OCI-LY7 (cell line): Measurements from ENCODE around the gene EPB42.

Experiments used
- EZH2phosphoT487 ChIP-seq: fragments of 200-600 bp; sonication (generic); IDR thresholded peaks from 2 replicates; pipeline ENCODE4 v1.6.1; 2018; ENCODE audit warnings: low read depth, borderline replicate concordance, mild to moderate bottlenecking, mixed run types, antibody characterized with exemption, low read length, moderate library complexity, mixed read lengths
- TF ChIP-seq, protein P1 (sequence below): fragments of 200-600 bp; sonication (generic); conservative IDR thresholded peaks from 2 replicates; pipeline ENCODE4 v1.5.1; 2014; ENCODE audit warnings: mild to moderate bottlenecking, antibody characterized with exemption, low read length, moderate library complexity, mixed read lengths

DNA sequence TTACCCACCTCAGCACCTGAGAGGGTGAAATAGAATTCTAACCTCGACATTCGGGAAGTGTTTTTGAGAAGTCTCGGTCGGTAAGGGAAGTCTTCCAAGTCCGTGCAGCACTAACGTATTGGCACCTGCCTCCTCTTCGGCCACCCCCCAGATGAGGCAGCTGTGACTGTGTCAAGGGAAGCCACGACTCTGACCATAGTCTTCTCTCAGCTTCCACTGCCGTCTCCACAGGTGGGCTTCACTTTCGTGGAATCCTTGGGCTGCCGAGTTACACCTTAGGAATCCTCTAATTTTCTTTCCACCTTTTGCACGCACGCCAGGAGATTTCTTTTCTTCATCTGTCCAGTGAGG, 34.8 kb downstream of the EPB42 start:
- TF ChIP-seq, protein P1, sequence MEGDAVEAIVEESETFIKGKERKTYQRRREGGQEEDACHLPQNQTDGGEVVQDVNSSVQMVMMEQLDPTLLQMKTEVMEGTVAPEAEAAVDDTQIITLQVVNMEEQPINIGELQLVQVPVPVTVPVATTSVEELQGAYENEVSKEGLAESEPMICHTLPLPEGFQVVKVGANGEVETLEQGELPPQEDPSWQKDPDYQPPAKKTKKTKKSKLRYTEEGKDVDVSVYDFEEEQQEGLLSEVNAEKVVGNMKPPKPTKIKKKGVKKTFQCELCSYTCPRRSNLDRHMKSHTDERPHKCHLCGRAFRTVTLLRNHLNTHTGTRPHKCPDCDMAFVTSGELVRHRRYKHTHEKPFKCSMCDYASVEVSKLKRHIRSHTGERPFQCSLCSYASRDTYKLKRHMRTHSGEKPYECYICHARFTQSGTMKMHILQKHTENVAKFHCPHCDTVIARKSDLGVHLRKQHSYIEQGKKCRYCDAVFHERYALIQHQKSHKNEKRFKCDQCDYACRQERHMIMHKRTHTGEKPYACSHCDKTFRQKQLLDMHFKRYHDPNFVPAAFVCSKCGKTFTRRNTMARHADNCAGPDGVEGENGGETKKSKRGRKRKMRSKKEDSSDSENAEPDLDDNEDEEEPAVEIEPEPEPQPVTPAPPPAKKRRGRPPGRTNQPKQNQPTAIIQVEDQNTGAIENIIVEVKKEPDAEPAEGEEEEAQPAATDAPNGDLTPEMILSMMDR: peak; percentile 10; the same call in 1 of the 2 replicates
- no peak for TF ChIP-seq EZH2phosphoT487
